IPS DF 19.7 (cell line): ENCODE data around the gene ERN1.

Experiments
- DNase-seq: peaks from one replicate; pipeline ENCODE4 v3.0.0-alpha.2; 2013; ENCODE audit warnings: low read depth, low spot score

The ERN1 gene

DNA sequence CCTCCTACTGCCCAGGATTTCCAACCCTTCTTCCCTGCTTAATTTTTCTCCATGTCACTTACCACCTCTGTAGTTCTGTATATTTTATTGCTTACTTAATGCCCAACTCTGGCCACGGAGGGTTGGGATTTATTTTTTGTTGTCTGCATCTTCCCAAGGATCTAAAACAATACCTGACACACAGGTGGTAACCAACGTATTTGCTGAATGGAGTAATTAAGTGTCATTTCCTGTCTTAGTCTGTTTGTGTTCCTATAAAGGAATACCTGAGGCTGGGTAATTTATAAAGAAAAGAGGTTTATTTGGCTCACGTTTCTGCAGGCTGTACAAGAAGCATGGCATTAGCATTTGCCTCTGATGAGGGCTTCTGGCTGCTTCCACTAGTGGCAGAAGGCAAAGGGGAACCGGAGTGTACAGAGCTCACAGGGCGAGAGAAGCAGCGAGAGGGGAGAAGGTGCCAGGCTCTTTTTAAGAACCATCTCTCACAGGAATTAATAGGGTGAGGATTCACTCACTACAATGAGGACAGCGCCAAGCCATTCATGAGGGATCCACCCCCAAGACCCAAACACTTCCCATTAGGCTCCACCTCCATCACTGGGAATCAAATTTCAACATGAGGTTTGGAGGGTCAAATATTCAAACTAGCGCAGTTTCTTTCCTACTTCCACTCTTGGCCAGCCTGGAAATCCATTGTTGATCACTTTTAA is 44.8 kb downstream of the ERN1 start:
- DNase-seq = no peak

DNA sequence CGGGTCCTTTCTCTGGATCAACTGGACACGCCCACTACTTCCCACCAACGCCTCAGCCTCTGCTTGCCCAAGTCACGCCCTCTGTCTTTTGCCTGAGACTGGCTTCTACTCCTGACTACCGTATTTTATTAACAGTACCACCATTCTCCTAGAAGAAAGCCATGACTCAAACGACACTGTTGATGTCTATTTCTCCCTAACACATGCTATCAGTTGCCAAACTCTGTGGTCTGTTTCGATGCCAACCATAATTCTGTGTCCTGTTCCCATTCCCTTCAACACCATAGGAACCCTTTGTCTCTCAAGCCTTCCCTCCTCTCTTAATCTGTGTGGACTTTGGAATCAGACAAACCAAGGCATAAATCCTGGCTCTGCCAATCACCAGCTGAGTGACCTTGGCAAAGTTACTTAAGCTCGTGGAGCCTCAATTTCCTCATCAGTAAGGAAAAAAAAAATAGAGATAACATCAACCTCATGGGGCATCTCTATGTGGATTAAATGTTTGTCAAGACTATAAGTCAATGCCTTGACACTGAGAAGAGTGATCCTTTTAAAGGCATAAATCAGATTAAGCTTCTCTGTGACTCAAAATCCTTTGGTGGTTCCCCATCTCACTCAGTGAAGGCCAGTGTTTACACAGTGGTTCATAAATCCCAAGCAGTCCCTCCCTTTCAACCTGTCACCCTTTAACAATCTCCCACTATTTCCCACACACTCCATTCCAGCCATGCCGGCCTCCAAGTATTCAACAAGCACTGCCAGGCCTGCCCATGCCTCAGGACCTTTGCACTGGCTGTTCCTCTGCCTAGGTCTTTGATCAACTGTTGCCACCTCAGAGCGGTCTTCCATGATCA is 45.6 kb downstream of the ERN1 start:
- DNase-seq = no peak

DNA sequence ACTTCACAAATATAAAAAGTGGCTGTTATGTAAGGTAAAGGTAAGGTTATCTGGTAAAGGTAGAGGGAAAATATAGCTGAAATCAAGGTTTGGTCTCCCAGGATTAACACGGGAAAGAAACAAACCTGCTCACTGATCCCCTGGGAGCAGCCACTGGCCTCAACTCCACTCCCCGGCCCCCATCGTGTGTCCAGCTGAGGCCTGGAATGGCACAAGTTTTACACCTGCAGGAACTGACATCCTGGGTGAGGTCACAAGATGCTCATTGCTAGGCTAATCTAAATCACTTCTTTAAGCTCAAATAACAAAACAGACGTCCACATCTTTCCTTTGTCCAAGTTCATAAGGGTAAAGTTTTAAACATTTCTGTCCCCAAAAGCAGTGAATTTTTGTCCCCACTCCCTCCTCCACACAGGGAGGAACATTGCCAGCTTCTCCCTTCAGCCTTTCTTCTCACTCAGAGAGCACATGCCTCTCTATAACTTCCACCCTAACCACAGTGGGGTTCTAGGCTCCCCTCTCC is 46.3 kb downstream of the ERN1 start:
- DNase-seq = no peak

DNA sequence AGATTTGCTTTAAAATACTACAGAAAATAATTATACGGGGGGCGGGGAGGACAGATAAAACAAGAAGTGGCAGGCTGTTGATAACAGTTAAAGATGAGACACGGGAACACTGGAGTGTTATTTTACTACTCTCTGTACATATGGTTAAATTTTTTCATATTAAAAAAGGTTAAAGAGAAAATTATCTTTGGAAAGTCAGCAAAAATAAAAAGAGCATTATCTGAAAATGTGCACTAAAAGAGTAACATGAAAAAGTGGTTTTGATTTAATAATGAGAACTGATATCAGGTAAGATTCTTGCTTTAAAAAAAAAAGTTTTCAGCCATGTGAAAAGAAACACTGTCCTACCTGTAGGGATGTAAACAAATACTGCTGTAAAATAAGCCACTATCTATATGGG is 46.9 kb downstream of the ERN1 start:
- DNase-seq = no peak

DNA sequence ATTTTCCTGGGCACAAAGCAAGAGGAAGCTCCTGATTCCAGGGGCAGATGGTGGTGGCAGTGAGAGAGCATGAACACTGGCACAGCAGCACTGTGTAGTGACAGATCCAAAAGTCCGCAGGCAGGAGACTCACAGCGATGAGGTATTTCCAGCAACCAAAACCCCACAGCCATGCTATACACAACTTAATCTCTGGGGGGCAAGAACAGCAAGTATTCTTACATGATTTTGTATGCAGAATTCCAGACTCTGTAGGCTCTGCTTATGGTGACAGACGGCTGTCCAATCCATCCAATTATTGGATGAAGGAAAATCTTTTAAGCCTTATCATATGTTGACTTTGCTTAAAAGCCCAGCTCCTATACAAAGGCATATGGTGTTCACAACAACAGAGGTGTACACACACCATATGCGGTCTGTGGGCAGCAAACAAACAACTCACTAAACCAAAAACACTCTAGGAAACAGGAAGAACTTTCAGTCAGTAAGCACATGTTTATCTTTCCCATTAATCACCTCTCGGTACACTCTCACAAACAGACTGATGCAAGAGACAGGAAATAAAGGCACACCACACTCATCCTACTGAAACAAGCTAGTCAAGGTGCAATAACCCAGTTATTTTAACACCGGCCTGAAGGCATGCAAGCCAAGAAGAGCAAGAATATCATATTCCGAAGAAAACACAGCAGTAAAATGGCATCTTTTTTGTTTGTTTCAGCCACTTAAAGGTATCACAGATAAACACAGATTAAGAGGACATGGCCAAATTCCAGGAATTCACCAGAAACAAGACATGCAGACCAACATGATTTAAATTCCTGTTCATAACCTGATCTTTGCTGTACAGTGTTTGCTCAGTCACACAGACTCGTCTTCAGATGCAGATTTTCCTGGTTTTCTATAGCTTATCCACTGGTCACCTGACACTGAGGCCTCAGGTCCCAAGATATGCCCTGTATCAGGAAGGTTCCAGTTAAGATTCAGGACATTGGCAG is 47.8 kb downstream of the ERN1 start:
- no peak for DNase-seq

DNA sequence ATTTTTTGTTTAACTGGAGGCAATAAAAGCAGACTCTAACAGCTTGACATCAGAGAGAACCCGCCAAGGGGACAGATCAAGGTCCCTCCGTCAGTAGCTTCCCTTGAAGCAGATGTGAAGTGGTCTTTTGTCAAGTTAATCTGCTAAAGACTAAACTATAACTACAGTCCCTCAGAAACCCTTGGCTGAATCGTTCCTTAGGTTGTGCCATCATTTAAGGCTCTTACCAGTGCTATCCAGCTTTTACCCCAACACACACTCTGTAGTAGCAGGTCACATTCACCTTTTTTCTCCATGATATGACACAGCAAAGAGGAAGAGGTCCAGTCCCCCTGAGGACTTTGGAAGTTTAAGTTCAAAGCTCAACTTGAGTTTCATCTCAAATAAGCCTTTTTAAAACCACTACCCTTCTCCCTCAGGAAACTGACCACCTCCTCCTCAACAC is 49.7 kb downstream of the ERN1 start:
- no peak for DNase-seq

DNA sequence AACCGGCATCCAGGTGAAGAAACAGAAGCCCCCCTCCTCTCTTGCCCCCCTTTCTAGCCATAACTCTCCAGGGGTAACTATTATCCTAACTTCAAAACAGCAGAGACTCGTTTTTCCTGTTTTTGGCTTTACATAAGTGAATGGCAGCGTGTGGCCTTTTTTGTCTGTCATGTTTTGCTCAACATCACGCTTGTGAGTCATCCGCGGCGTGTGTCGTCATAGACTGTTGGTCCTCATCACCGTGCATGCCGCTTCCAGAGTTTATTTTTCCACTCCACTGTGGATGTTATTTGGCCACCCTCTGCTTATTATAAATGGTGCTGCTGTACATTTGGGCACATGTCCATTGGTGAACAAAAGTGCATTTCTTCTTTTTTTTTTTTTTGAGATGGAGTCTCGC is 52.6 kb downstream of the ERN1 start:
- DNase-seq = no peak

DNA sequence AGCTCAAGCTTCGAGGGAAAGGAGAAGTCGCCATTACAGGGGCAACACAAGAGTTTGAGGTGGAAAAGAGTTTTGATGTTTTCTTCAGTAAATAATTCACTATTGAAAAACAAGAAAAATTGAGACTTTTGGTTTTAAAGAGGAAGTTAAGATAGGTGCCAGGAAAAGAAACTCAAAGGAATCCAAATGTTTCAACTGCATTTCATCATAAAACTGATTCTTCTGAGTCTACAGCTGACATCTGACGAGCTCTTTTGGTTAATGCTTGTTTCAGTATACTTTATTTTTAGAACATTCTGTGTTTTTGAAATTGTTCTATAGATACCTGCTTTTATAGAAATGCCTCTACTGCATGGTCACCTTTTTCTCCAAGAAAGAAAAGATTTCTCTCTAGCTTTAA is 54.0 kb downstream of the ERN1 start:
- no peak for DNase-seq

DNA sequence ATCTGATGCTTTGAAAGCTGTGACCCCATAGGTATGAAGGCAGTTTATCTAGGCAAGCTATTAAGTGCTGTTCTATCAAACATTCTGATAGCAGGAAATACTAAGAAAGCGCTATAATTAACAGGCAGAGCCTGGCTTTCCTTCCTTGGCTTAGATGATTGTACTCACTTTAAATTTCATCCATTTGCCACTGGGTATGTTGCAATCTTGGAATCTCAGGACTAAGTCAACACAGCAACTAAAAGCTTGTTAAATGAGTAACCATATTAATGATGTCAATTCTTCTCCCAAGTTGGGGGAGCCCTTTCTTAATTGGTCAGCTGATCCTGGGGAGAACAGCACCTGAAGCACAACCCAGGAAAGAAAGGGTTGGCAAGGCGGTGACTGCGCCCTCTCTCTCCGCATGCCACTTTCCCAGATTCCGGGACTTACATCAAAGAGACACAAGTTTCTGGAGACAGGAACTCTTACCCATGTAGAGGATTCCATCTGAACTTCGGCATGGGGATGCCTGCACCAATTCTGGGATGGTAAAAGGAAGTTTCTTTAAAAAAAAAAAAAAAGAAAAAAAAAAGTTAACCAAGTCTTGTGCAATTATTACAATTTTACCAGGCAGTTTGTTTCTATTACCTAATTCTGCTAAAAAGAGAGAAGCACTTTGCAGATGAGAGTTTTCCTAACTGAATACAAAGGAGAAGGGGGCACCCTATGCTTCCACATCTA is 55.1 kb downstream of the ERN1 start:
- no peak for DNase-seq

DNA sequence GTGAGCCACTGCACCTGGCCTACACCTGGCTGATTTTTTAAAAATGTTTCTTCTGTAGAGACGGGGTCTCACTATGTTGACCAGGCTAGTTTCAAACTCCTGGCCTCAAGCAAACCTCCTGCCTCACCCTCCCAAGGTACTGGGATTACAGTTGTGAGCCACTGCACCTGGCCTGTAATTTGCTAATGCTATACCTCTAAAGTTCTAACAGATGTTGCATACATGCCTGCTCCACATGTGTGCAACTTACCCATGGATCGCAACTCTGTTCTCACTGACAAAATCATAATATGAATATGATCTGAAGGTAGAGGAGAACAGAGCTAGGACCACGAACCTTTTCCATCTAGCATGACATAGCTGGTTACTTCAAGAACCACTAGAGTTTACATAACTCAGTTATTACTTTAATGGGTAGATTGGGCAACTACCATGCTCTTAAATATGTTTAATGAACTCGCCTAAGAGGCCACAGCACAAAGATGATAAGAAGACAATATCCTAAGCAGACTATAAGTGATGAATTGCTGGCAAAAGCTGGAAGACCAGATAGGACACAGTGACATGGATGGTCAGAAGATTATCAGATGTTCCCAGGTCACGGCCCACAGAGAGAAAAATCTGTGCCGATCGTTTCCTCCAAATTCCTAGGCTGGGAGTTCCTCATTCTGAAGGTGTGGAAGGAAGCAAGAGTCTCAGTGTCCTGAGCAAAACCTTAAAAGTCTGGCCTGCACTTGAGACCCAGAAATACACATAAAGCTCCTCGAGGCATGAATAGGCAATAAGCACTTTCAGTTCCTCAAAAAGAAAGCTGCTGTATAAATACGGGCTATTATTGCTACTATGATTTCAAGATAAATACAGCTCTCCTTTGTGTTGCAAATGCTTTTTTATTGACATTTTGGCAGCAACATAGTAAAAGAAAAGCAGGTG is 55.9 kb downstream of the ERN1 start:
- DNase-seq = no peak

DNA sequence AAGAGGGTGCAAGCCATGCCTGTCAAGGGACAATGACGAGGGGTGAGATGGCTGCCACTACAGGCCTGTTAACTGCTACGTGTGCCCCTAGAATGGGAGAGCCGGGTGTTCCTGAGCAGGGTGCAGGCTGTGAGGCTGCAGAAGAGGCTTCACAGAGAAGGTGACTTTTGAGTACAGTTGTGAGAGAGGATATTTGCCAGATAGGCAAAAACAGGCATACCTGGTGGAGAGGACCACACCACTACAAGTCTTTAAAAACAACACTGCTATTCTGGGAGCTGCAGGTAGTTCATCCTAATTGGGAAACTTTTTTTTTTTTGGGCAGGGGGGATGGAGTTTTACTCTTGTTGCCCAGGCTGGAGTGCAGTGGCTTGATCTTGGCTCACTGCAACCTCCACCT is 58.8 kb downstream of the ERN1 start:
- DNase-seq = no peak

DNA sequence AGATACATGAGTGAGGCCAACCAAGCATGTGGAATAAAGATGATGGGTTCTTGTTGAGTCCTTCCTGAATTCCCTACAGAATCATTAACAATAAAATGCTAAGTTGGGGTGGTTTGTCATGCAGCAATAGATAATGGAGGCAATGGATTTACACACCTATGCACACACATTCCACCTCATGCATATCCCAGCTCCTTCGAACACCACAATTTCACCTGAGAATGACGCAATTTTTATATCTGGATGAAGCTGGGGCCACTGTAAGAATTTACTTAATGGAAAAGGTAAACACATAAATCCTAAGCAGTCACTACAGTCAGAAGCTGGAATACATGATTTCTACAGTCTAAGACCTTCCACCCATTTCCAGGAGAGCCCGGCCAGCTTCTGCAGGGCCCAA is 59.7 kb downstream of the ERN1 start:
- no peak for DNase-seq

DNA sequence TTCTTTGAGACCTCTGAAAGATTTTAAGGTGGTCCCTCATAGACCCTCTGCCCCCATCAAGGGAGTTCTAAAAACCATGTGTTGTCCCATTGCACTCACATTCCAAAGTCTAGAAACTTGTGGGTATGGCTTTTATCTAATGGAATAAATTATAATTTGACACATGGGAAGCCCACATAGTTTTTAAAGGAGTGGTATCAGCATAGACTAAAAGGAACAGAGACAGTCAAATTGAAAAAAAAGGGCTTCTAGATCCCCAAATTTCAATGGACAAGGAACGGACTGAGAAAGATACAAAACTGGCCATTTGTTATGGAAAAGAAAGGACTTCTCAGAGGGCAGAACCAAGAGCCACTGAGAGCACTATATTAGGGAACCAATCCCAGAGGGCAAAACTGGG is 60.8 kb downstream of the ERN1 start:
- DNase-seq = no peak

DNA sequence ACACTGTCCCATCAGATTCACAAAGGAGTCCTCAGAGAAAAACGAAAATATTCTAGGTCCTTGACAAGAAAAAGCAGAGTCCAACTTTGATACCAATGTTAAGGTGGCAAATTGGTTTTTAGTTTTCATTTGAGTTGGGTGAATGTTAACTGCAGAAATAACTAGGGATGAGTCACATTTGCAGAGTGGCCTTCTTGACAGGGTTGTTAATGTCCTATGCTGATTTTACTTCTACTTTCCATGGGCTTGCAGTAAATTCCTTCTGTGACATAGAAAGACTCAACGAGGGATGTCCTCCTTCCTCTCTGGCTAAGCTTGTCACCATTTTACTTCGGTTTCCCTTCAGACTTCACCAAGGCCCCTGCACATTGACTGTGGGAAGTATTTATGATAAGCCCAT is 62.3 kb downstream of the ERN1 start:
- DNase-seq = no peak

DNA sequence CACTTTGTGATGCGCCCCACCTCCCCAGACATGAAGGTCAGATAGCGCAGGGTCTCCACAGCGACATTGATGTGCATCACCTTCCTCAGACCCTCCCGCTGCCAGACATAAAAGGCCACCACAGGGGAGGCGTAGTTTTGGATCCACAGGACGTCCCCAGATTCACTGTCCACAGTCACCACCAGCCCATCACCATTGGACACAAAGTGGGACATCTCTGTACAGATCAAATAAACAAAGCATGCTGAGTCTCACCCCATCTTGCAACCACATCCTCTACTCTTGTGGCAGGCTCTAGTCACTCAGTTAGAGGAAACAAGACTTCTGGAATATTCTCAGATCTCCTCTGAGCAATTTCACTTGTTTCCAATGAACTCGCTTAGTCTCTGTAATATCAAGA is 63.2 kb downstream of the ERN1 start:
- DNase-seq = no peak

DNA sequence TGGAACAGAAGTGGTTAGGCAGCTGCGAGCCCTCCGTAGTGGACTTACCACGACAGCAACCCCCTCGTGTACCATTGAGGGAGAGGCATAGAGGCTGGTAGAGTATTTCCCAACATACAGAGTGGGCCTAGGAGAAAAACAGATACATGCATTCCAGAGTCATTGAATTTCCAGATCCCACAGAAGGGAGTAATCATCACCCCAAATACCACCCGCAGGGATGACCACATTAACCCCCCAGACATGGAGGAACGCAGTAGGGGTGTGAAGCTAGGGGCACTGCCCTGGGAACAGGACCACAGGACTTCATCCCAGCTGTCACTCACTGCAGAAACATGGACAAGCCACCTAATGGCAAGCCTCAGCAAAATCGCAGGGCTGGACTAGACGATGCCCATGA is 64.8 kb downstream of the ERN1 start:
- DNase-seq = no peak

DNA sequence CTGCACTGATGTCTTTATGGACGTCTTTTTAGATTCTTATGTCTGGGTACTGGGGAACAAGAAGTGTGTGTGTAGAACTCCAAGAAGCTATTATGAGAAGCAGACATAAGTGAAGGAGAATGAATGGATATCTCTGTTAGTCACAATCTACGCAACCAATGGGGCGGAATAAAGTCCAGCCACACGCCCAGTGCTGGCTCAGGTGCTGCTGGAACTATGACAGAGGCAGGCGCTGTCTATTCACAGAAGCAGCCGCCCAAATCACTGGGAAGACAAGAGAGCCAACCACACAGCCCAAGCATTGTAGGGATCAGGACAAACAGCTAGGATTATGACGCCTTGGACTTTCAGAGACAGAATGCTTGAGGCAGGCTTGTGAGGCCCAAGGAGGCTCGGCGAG is 65.6 kb downstream of the ERN1 start:
- no peak for DNase-seq

DNA sequence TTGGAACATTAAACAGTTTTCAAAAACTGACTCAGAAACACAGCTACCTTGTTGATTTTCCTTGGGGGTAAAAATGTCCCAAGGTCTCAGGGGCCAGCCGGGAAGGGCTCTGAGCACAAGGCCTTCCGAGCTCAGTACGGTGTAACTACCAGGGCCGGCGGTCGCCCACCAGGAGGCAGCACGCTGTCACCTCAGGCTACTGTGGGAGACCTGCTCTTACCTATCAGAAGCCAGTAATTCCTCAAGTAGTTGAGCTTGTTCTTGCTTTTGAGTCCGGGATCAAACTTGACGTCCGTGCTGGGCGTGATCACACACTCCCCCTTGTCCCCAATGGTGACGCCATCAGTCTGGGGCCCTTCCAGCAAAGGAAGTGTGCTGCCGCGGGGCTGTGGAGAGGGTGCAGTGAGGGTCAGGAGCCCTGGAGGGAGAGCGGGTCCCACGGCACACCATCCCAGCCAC is 66.1 kb downstream of the ERN1 start:
- DNase-seq = peak; percentile 63

DNA sequence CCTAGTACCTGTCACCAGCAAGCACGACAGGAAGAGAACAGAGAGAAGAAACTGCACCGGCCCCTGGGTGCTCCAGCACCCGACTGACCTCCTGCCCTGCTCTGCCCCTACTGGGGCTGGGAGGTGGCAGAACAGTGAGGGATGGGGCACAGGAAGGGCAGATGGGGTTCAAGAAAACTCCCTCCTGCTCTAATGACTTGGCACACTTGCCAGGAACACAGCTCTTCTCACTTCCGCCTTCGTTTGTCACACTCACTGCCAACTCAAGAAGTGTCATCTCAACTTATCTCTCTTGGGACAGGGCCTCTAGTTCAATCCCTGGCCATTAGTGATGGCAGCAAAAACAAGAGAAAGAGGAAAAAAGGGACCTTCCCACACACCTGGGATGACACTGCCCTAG is 66.9 kb downstream of the ERN1 start:
- DNase-seq = no peak
